WTC11 (cell line): ENCODE data around the gene GOLGB1. TPM values are rescaled to one million over a fixed set of nuclear protein-coding genes. Genes with fewer than 3 reads are reported as not detected.

Experiments used
- ATAC-seq: fragments of 200-7000 bp; cut with Tn5 transposase; 2 replicates; pipeline ENCODE4 v1.10.0; 2021; ENCODE audit warnings: mild to moderate bottlenecking, moderate library complexity
- CTCF ChIA-PET: fragments of 300-600 bp; sonication (Branson Sonifier 250); formaldehyde crosslinking; loops from one replicate; lab custom pipeline; 2021; ENCODE audit warnings: antibody characterized with exemption; lab: Charles Lee
- POLR2A ChIA-PET: fragments of 350-600 bp; sonication (Branson Sonifier 250); formaldehyde crosslinking; loops from one replicate; lab custom pipeline; 2021; ENCODE audit warnings: antibody characterized with exemption; lab: Charles Lee
- DNase-seq: peaks from one replicate; pipeline ENCODE4 v3.0.0; 2021; ENCODE audit warnings: low spot score
- H3K27ac Mint-ChIP-seq: 2 replicates; pipeline ENCODE4 v1.8.0; 2021; ENCODE audit warnings: mixed read lengths
- H3K27me3 Mint-ChIP-seq: 2 replicates; pipeline ENCODE4 v1.8.0; 2021; ENCODE audit warnings: low read depth, mild to moderate bottlenecking, moderate library complexity, mixed read lengths
- H3K36me3 Mint-ChIP-seq: 2 replicates; pipeline ENCODE4 v1.8.0; 2021; ENCODE audit warnings: mixed read lengths
- H3K4me1 Mint-ChIP-seq: 2 replicates; pipeline ENCODE4 v1.8.0; 2022; ENCODE audit warnings: mixed read lengths
- H3K4me3 Mint-ChIP-seq: 2 replicates; pipeline ENCODE4 v1.8.0; 2021; ENCODE audit warnings: mild to moderate bottlenecking, moderate library complexity, mixed read lengths
- H3K9me3 Mint-ChIP-seq: 2 replicates; pipeline ENCODE4 v1.8.0; 2021; ENCODE audit warnings: mixed read lengths
- CREM ChIP-seq: sonication (generic); formaldehyde crosslinking; IDR thresholded peaks from 2 replicates; pipeline ENCODE4 v1.8.1; 2022; ENCODE audit warnings: mild to moderate bottlenecking, missing genetic modification reagents, moderate library complexity
- ETV6 ChIP-seq: sonication (generic); formaldehyde crosslinking; IDR thresholded peaks from 2 replicates; pipeline ENCODE4 v1.8.1; 2022; ENCODE audit warnings: mild to moderate bottlenecking, missing genetic modification reagents
- GABPB1 ChIP-seq: sonication (generic); formaldehyde crosslinking; IDR thresholded peaks from 2 replicates; pipeline ENCODE4 v1.8.1; 2023; ENCODE audit warnings: mild to moderate bottlenecking, missing genetic modification reagents
- HMGA2 ChIP-seq: fragments of 250-450 bp; sonication (Bioruptor Pico); IDR thresholded peaks from 2 replicates; pipeline ENCODE4 v1.4.0; 2021; ENCODE audit warnings: mild to moderate bottlenecking, moderate library complexity
- NR1H2 ChIP-seq: sonication (generic); formaldehyde crosslinking; IDR thresholded peaks from 2 replicates; pipeline ENCODE4 v1.9.0; 2021; ENCODE audit warnings: mild to moderate bottlenecking, moderate library complexity, missing genetic modification reagents
- NR2C2 ChIP-seq: sonication (generic); formaldehyde crosslinking; IDR thresholded peaks from 2 replicates; pipeline ENCODE4 v1.8.0; 2022; ENCODE audit warnings: mild to moderate bottlenecking, missing genetic modification reagents
- NR3C1 ChIP-seq: sonication (generic); formaldehyde crosslinking; conservative IDR thresholded peaks from 2 replicates; pipeline ENCODE4 v1.8.1; 2023; ENCODE audit warnings: low read depth, mild to moderate bottlenecking, missing genetic modification reagents
- OVOL2 ChIP-seq: fragments of 250-450 bp; sonication (Bioruptor Pico); IDR thresholded peaks from 2 replicates; pipeline ENCODE4 v1.9.0; 2021; ENCODE audit warnings: mild to moderate bottlenecking, borderline replicate concordance
- RELA ChIP-seq: sonication (generic); formaldehyde crosslinking; IDR thresholded peaks from 2 replicates; pipeline ENCODE4 v1.8.1; 2022; ENCODE audit warnings: missing genetic modification reagents, mild to moderate bottlenecking, borderline replicate concordance
- RORB ChIP-seq: fragments of 250-450 bp; sonication (Bioruptor Pico); IDR thresholded peaks from 2 replicates; pipeline ENCODE4 v1.9.0; 2021; ENCODE audit warnings: mild to moderate bottlenecking
- ZNF138 ChIP-seq: sonication (generic); formaldehyde crosslinking; conservative IDR thresholded peaks from 2 replicates; pipeline ENCODE4 v1.8.1; 2022; ENCODE audit warnings: mild to moderate bottlenecking, moderate library complexity, missing genetic modification reagents
- ZNF219 ChIP-seq: sonication (generic); formaldehyde crosslinking; IDR thresholded peaks from 2 replicates; pipeline ENCODE4 v1.8.0; 2023; ENCODE audit warnings: missing genetic modification reagents, mild to moderate bottlenecking, borderline replicate concordance
- ZNF423 ChIP-seq: fragments of 250-450 bp; sonication (Bioruptor Pico); IDR thresholded peaks from 2 replicates; pipeline ENCODE4 v2.1.2; 2022; ENCODE audit warnings: mild to moderate bottlenecking, moderate library complexity
- total RNA-seq: library from RNA; stranded (reverse); gene quantifications from 3 replicates; pipeline ENCODE4 v1.2.3, GENCODE V29; 2021
- TF ChIP-seq, protein P1 (sequence below): sonication (generic); formaldehyde crosslinking; IDR thresholded peaks from 2 replicates; pipeline ENCODE4 v1.8.1; 2022; ENCODE audit warnings: mild to moderate bottlenecking, moderate library complexity, missing genetic modification reagents
- TF ChIP-seq, protein P2 (sequence below): fragments of 200-600 bp; IDR thresholded peaks from 2 replicates; pipeline ENCODE4 v1.8.0; 2022; ENCODE audit warnings: antibody characterized with exemption
- TF ChIP-seq, protein P3 (sequence below): fragments of 250-450 bp; sonication (Bioruptor Pico); IDR thresholded peaks from 2 replicates; pipeline ENCODE4 v1.8.0; 2021; ENCODE audit warnings: mild to moderate bottlenecking
- TF ChIP-seq, protein P4 (sequence below): sonication (generic); formaldehyde crosslinking; IDR thresholded peaks from 2 replicates; pipeline ENCODE4 v1.8.0; 2022; ENCODE audit warnings: mild to moderate bottlenecking, missing genetic modification reagents
- TF ChIP-seq, protein P5 (sequence below): fragments of 250-450 bp; sonication (Bioruptor Pico); IDR thresholded peaks from 2 replicates; pipeline ENCODE4 v1.9.0; 2021; ENCODE audit warnings: mild to moderate bottlenecking
- TF ChIP-seq, protein P6 (sequence below): sonication (generic); formaldehyde crosslinking; IDR thresholded peaks from 2 replicates; pipeline ENCODE4 v1.8.0; 2022; ENCODE audit warnings: mild to moderate bottlenecking, missing genetic modification reagents
- TF ChIP-seq, protein P7 (sequence below): sonication (generic); formaldehyde crosslinking; IDR thresholded peaks from 2 replicates; pipeline ENCODE4 v1.8.0; 2022; ENCODE audit warnings: missing genetic modification reagents

Gene GOLGB1
- total RNA-seq, 1 experiment from 2014 or later, result 33.8 TPM

DNA sequence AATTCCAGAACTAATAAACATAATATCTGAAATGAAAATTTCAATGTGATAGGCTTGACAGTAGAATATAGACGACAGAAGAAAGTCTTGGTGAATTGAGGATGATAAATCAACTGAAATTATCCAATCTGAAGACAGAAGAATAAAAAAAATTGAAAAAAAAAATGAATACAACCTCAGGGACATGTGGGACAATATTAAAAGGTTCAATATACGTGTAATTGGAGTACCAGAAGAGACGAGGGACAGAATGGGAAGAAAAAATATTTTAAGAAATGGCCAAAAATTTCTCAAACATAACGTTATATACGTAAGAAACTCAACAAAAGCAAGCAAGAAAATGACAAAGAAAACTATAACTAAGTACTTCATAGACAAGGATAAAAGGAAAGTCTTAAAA, 45.6 kb downstream of the GOLGB1 start:
- POLR2A ChIA-PET, result no interaction called here
- no peak overlapping the region for H3K27ac Mint-ChIP-seq
- H3K36me3 Mint-ChIP-seq, result peaks cover 6% of the 10 kb centered on the region; the same call in 1 of the 2 replicates
- no peaks in the 10 kb centered on the region for H3K4me1 Mint-ChIP-seq
- no peak for DNase-seq
- no peak for ATAC-seq
- CTCF ChIA-PET, result interaction anchor here (0.7 kb wide), 1 partner anchor 69 kb away, joined by 6 read pairs; no protein-coding TSS in a partner anchor
- no peaks in the 10 kb centered on the region for H3K27me3 Mint-ChIP-seq
- H3K4me3 Mint-ChIP-seq, result no peak overlapping the region
- H3K9me3 Mint-ChIP-seq, result peaks cover 5% of the 10 kb centered on the region; the same call in 1 of the 2 replicates
- TF ChIP-seq, protein P1, sequence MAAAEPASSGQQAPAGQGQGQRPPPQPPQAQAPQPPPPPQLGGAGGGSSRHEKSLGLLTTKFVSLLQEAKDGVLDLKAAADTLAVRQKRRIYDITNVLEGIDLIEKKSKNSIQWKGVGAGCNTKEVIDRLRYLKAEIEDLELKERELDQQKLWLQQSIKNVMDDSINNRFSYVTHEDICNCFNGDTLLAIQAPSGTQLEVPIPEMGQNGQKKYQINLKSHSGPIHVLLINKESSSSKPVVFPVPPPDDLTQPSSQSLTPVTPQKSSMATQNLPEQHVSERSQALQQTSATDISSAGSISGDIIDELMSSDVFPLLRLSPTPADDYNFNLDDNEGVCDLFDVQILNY, result no peak
- TF ChIP-seq NR1H2 (CRISPR knock-in tag) (no peak), ZNF423 (CRISPR knock-in tag) (no peak), GABPB1 (no peak), RELA (no peak), ZNF138 (CRISPR knock-in tag) (no peak)
- TF ChIP-seq, protein P2, sequence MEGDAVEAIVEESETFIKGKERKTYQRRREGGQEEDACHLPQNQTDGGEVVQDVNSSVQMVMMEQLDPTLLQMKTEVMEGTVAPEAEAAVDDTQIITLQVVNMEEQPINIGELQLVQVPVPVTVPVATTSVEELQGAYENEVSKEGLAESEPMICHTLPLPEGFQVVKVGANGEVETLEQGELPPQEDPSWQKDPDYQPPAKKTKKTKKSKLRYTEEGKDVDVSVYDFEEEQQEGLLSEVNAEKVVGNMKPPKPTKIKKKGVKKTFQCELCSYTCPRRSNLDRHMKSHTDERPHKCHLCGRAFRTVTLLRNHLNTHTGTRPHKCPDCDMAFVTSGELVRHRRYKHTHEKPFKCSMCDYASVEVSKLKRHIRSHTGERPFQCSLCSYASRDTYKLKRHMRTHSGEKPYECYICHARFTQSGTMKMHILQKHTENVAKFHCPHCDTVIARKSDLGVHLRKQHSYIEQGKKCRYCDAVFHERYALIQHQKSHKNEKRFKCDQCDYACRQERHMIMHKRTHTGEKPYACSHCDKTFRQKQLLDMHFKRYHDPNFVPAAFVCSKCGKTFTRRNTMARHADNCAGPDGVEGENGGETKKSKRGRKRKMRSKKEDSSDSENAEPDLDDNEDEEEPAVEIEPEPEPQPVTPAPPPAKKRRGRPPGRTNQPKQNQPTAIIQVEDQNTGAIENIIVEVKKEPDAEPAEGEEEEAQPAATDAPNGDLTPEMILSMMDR, result no peak

DNA sequence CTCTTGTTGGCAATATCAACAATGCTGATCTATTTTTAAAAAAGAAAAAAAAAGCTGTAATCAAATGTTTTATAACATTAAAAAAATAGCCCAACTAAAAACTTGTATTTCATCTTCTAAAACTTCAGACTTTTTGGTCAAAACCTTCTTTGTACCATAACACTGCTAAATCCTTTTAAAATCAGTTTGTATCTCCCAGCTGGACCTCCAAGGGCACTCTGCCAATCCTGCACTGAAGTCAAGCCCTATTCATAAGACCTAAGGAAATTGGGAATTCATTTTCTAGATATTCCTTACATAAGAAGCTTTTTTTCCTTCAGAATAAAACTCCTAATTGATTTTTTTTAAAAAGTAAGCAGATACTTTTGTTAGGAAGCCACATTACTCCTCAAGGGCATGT, 50.6 kb downstream of the GOLGB1 start:
- Mint-ChIP-seq H3K27ac (no peak overlapping the region), H3K27me3 (no peaks in the 10 kb centered on the region), H3K4me3 (no peak overlapping the region), H3K36me3 (peaks cover 19% of the 10 kb centered on the region), H3K9me3 (peaks cover 1% of the 10 kb centered on the region; the same call in 1 of the 2 replicates), H3K4me1 (no peaks in the 10 kb centered on the region)
- ChIA-PET POLR2A (no interaction called here), CTCF (no interaction called here)
- ATAC-seq, result no peak
- TF ChIP-seq, protein P3, sequence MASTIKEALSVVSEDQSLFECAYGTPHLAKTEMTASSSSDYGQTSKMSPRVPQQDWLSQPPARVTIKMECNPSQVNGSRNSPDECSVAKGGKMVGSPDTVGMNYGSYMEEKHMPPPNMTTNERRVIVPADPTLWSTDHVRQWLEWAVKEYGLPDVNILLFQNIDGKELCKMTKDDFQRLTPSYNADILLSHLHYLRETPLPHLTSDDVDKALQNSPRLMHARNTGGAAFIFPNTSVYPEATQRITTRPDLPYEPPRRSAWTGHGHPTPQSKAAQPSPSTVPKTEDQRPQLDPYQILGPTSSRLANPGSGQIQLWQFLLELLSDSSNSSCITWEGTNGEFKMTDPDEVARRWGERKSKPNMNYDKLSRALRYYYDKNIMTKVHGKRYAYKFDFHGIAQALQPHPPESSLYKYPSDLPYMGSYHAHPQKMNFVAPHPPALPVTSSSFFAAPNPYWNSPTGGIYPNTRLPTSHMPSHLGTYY, result no peak
- TF ChIP-seq CREM (CRISPR knock-in tag) (no peak), ETV6 (CRISPR knock-in tag) (no peak), RELA (no peak), ZNF219 (CRISPR knock-in tag) (no peak), HMGA2 (CRISPR knock-in tag) (no peak), NR3C1 (CRISPR knock-in tag) (no peak), OVOL2 (CRISPR knock-in tag) (no peak), NR2C2 (CRISPR knock-in tag) (no peak), RORB (CRISPR knock-in tag) (no peak)
- TF ChIP-seq, protein P2, result no peak
- TF ChIP-seq, protein P4, sequence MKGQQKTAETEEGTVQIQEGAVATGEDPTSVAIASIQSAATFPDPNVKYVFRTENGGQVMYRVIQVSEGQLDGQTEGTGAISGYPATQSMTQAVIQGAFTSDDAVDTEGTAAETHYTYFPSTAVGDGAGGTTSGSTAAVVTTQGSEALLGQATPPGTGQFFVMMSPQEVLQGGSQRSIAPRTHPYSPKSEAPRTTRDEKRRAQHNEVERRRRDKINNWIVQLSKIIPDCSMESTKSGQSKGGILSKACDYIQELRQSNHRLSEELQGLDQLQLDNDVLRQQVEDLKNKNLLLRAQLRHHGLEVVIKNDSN (CRISPR knock-in tag), result no peak
- TF ChIP-seq, protein P5, sequence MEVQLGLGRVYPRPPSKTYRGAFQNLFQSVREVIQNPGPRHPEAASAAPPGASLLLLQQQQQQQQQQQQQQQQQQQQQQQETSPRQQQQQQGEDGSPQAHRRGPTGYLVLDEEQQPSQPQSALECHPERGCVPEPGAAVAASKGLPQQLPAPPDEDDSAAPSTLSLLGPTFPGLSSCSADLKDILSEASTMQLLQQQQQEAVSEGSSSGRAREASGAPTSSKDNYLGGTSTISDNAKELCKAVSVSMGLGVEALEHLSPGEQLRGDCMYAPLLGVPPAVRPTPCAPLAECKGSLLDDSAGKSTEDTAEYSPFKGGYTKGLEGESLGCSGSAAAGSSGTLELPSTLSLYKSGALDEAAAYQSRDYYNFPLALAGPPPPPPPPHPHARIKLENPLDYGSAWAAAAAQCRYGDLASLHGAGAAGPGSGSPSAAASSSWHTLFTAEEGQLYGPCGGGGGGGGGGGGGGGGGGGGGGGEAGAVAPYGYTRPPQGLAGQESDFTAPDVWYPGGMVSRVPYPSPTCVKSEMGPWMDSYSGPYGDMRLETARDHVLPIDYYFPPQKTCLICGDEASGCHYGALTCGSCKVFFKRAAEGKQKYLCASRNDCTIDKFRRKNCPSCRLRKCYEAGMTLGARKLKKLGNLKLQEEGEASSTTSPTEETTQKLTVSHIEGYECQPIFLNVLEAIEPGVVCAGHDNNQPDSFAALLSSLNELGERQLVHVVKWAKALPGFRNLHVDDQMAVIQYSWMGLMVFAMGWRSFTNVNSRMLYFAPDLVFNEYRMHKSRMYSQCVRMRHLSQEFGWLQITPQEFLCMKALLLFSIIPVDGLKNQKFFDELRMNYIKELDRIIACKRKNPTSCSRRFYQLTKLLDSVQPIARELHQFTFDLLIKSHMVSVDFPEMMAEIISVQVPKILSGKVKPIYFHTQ (CRISPR knock-in tag), result no peak
- TF ChIP-seq, protein P6, sequence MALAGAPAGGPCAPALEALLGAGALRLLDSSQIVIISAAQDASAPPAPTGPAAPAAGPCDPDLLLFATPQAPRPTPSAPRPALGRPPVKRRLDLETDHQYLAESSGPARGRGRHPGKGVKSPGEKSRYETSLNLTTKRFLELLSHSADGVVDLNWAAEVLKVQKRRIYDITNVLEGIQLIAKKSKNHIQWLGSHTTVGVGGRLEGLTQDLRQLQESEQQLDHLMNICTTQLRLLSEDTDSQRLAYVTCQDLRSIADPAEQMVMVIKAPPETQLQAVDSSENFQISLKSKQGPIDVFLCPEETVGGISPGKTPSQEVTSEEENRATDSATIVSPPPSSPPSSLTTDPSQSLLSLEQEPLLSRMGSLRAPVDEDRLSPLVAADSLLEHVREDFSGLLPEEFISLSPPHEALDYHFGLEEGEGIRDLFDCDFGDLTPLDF, result no peak
- TF ChIP-seq, protein P7, sequence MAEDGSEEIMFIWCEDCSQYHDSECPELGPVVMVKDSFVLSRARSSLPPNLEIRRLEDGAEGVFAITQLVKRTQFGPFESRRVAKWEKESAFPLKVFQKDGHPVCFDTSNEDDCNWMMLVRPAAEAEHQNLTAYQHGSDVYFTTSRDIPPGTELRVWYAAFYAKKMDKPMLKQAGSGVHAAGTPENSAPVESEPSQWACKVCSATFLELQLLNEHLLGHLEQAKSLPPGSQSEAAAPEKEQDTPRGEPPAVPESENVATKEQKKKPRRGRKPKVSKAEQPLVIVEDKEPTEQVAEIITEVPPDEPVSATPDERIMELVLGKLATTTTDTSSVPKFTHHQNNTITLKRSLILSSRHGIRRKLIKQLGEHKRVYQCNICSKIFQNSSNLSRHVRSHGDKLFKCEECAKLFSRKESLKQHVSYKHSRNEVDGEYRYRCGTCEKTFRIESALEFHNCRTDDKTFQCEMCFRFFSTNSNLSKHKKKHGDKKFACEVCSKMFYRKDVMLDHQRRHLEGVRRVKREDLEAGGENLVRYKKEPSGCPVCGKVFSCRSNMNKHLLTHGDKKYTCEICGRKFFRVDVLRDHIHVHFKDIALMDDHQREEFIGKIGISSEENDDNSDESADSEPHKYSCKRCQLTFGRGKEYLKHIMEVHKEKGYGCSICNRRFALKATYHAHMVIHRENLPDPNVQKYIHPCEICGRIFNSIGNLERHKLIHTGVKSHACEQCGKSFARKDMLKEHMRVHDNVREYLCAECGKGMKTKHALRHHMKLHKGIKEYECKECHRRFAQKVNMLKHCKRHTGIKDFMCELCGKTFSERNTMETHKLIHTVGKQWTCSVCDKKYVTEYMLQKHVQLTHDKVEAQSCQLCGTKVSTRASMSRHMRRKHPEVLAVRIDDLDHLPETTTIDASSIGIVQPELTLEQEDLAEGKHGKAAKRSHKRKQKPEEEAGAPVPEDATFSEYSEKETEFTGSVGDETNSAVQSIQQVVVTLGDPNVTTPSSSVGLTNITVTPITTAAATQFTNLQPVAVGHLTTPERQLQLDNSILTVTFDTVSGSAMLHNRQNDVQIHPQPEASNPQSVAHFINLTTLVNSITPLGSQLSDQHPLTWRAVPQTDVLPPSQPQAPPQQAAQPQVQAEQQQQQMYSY (CRISPR knock-in tag), result no peak
- no peak for DNase-seq
